22Rv1 (cell line): Measurements from ENCODE around the gene ARIH2.
A peak's percentile ranks its signal among the peaks of the same experiment; 100 is the strongest.

ENCODE experiments used
- H3K27ac ChIP-seq: fragments of 450-650 bp; 2 replicates; pipeline ENCODE4 v1.5.1; 2017
- CTCF ChIP-seq: fragments of 450-650 bp; IDR thresholded peaks from 2 replicates; pipeline ENCODE4 v1.5.1; 2017; ENCODE audit warnings: mild to moderate bottlenecking
- ZFX ChIP-seq: fragments of 450-650 bp; IDR thresholded peaks from 2 replicates; pipeline ENCODE4 v1.6.1; 2017; ENCODE audit warnings: antibody characterized with exemption, borderline replicate concordance

Gene ARIH2

GRCh38 chr3:49028298-49028672 lies 109.6 kb downstream of the ARIH2 start:
- H3K27ac ChIP-seq = peak overlapping the region; percentile 98
- TF ChIP-seq CTCF = no peak
- no peak for TF ChIP-seq ZFX

DNA sequence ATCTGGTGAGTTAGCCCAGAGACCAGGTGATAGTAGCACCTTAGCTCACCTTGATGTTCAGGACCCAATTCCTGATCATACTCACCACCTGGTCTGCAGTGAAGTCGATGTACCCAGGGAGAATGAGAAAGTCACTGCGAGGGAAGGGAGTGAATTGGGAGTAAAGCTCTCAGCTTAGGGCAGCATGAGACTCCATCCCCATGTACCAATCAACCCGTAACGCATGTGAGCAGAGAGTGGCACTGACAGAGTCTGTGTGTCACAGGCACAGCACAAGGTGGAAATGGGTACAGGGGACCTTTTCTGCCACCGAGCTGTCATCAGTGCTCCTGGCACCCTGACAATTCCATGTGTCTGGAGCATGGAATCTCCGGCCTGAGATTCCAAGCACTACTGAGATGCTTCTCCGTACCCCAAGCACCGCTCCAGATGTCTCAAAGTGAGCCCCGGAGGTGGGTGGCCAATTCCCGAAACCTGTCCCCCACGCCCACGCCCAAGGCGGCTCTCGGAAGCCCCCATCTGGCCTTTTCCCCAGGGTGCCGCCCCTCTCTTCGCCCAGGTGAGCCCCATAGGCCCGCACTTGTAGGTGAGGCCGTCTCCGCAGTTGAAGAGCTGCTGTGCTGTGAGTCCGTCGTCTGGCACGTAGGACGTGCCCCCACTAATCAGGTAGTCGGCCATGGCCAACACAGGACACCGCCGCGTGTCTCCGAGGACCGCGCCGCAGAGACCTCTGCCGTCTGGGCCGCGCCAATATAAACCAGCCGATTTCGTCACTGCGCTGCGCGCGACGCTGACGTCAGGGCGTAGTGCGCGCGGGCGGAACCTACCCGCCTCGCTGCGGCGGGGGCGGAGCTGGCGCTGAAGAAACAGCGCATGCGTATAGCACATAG lies 110.3 kb downstream of the ARIH2 start, which contains the start of gene IMPDH2:
IMPDH2 (minus strand) TSS at position 726 of the 890 bp plus-strand sequence; CDS start at position 678, 48 bp downstream.
- H3K27ac ChIP-seq = peak within 1 kb of the TSS; percentile 98
- no peak for TF ChIP-seq ZFX
- TF ChIP-seq CTCF = no peak

- TF ChIP-seq ZFX = no peak
- peak overlapping the region; percentile 98 for H3K27ac ChIP-seq
Measured at GRCh38 chr3:49029563-49029884, 110.9 kb downstream of the ARIH2 start.

- peak overlapping the region; percentile 98 for H3K27ac ChIP-seq
- no peak for TF ChIP-seq CTCF
- TF ChIP-seq ZFX = no peak
Measured at GRCh38 chr3:49030321-49030720, 111.7 kb downstream of the ARIH2 start.

DNA sequence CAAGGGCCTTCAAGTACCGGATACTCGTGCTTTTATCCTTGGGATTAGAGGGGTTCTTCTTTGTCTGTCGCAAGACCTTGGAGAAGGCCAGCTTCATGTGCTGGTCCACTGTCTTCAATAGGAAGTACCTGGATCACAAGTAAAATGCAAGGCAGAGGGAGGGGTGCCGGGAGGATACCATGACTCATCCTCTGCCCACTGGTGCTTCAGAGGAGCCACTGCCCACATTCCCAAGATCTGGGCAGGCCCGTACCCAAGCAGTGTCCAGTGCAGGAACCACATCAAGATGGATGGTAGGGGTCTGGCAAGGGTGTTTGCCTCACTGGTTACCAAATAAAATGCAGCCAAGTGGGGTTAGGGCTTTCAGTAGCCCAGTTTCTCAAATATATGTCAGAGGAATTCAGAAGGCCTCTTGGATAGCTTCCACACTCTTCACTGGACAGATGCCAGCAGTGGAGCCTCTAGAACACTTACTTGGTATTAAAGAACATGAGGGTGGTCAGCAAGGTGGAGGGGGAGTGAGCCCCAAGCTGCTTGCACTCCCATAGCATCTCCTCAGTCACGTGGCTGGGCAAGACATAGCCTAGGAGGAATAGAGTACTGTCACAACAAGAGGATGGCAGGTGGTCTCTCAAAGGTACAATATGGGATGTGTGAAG lies 114.1 kb downstream of the ARIH2 start:
- no peak overlapping the region for H3K27ac ChIP-seq
- TF ChIP-seq ZFX (no peak), CTCF (no peak)

GRCh38 chr3:49034650-49035049 lies 116.0 kb downstream of the ARIH2 start:
- TF ChIP-seq CTCF = no peak
- TF ChIP-seq ZFX = no peak
- no peak overlapping the region for H3K27ac ChIP-seq

- TF ChIP-seq CTCF (no peak), ZFX (no peak)
- no peak overlapping the region for H3K27ac ChIP-seq
Measured at GRCh38 chr3:49035281-49035680, 116.6 kb downstream of the ARIH2 start.
